Measurements from ENCODE around the gene AGAP1.

DNA sequence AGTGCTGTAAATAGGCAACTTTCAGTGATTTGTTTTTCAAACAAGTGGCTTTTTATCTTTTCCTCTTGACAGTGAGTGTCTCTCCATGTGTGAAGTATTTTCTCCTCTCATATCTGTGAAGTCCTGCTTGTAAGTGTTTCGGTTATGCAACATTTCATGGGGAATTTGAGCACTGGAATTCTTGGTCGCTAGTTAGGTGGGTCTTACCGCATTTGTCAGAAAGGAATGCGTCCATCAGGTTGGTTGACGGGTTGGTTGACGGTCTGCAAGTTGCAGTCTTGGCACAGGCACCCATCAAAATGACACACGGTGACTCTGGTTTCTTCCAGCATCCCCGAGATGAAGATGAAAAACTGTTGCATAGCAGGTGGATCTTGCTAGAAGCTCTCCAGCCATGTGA is 109.8 kb downstream of the AGAP1 start:
- TF ChIP-seq POLR2A (IDR thresholded peaks at IDR 0.05), result no peak
- TF ChIP-seq, protein P1, sequence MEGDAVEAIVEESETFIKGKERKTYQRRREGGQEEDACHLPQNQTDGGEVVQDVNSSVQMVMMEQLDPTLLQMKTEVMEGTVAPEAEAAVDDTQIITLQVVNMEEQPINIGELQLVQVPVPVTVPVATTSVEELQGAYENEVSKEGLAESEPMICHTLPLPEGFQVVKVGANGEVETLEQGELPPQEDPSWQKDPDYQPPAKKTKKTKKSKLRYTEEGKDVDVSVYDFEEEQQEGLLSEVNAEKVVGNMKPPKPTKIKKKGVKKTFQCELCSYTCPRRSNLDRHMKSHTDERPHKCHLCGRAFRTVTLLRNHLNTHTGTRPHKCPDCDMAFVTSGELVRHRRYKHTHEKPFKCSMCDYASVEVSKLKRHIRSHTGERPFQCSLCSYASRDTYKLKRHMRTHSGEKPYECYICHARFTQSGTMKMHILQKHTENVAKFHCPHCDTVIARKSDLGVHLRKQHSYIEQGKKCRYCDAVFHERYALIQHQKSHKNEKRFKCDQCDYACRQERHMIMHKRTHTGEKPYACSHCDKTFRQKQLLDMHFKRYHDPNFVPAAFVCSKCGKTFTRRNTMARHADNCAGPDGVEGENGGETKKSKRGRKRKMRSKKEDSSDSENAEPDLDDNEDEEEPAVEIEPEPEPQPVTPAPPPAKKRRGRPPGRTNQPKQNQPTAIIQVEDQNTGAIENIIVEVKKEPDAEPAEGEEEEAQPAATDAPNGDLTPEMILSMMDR (IDR thresholded peaks at IDR 0.05), result no peak
